ENCODE data around the gene PEF1. TPM values are rescaled to one million over a fixed set of nuclear protein-coding genes. Genes with fewer than 3 reads are reported as not detected.

The PEF1 gene
- total and polyA plus RNA-seq, 2 of the 8 experiments (the other 6 are each of a cell fraction or from before 2014, with no cell fraction given): 35.2 to 69.2 TPM

DNA sequence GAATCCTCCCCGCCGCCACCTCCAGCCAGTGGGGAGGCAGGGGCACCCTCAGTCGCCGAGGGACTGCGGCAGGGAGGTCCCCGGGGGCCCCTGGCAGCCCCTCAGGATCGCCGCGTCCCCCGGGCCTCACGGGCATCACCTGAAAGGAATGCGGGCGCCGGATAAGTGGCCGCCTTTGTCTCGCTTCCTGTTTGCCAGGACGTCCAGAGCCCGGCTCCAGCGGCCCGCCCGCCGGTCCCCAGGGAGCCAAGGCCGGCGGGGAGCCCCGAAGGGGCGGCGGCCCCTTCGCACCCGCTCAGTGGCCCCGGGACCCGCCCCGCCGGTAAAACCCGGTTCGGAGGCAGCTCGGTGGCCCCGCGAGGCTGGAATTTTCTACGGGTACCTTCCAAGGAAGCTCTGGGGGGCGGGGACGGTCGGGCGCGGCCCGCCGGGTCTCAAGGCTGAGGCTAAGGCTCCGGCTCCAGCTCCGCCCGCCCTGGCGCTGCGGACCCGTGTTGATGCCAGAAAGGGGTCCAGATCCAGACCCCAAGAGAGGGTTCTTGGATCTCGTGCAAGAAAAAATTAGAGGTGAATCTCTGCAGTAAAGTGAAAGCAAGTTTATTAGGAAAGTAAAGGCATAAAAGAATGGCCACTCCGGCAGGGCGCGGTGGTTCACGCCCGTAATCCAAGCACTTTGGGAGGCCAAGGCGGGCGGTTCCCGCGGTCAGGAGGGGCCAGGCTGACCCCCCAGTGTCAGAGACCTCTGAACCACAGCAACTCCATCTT is 55.7 kb downstream of the PEF1 start:
- Histone ChIP-seq H2AK5ac (ENCODE audit: low read depth, low read length) (no peak overlapping the region), H3K27ac (ENCODE audit: low read depth, low read length) (no peak overlapping the region), H4K8ac (ENCODE audit: extremely low read depth, insufficient read depth, low read length) (peak overlapping the region; percentile 88), H2BK120ac (replicated peaks; ENCODE audit: low read depth, low read length) (no peak overlapping the region), H2AFZ (ENCODE audit: low read length) (no peak overlapping the region), H2BK20ac (ENCODE audit: low read length) (no peak overlapping the region), H3K14ac (ENCODE audit: insufficient read length) (no peak overlapping the region), H4K5ac (ENCODE audit: insufficient read length, low read depth, low read length) (no peak overlapping the region), H3K18ac (ENCODE audit: extremely low read depth, low read length) (peak overlapping the region; percentile 71), H3K79me2 (ENCODE audit: control insufficient read depth in 1 of 2, insufficient read depth in 2 of 2, low read length in 2 of 2) (no peaks in the 10 kb centered on the region), H3K23ac (ENCODE audit: insufficient read length) (no peak overlapping the region), H3K9ac (replicated peaks in 1 of 4; ENCODE audit: extremely low read depth in 1 of 4, low read depth in 3 of 4, low read length in 3 of 4) (no peak overlapping the region), H3K79me1 (ENCODE audit: low read depth, low read length) (no peaks in the 10 kb centered on the region), H3K4me2 (ENCODE audit: insufficient read depth in 1 of 2, low read depth in 2 of 2, low read length in 2 of 2) (peak overlapping the region; percentile 52 to 60; a peak in 3 of 4 replicates), H2BK12ac (ENCODE audit: low read depth, low read length) (no peak overlapping the region), H2BK5ac (ENCODE audit: low read depth, low read length) (no peak overlapping the region), H3K9me3 (ENCODE audit: insufficient read depth in 2 of 2, low read depth in 1 of 2, low read length in 1 of 2) (no peaks in the 10 kb centered on the region), H3K4me1 (replicated peaks in 1 of 4; ENCODE audit: control insufficient read depth in 3 of 4, insufficient read depth in 4 of 4, low read length in 3 of 4) (peaks cover 2 to 9% (median 8%) of the 10 kb centered on the region in 4 experiments), H4K20me1 (replicated peaks in 1 of 2; ENCODE audit: control insufficient read depth in 1 of 2, insufficient read depth in 2 of 2, low read length in 2 of 2) (no peaks in the 10 kb centered on the region), H3K27me3 (replicated peaks in 1 of 4; ENCODE audit: control insufficient read depth in 3 of 4, extremely low read depth in 1 of 4, insufficient read depth in 3 of 4, low read length in 3 of 4) (peaks cover 0 to 12% (median 5%) of the 10 kb centered on the region in 4 experiments; a peak in 4 of 7 replicates), H2BK15ac (ENCODE audit: low read length) (no peak overlapping the region), H4K91ac (replicated peaks; ENCODE audit: insufficient read length, low read length) (peak overlapping the region; percentile 8), H3K23me2 (ENCODE audit: low read depth, low read length) (no peaks in the 10 kb centered on the region; the same call in 1 of the 2 replicates), H3K56ac (replicated peaks; ENCODE audit: insufficient read length, low read depth, low read length) (no peak overlapping the region), H3K36me3 (ENCODE audit: control insufficient read depth in 2 of 4, insufficient read depth in 4 of 4, low read length in 3 of 4) (no peaks in the 10 kb centered on the region), H3K4ac (replicated peaks; ENCODE audit: insufficient read length, low read depth, low read length) (no peak overlapping the region), H3K4me3 (ENCODE audit: extremely low read depth in 1 of 4, insufficient read depth in 2 of 4, low read depth in 3 of 4, low read length in 4 of 4) (peak overlapping the region; percentile 31 to 62 (median 36))
- ChIA-PET POLR2A (ENCODE audit: partially characterized antibody) (interaction anchor here (0.8 to 1.4 kb wide), 2 partner anchors 10 to 26 kb away, joined by 3 to 7 read pairs; no protein-coding TSS in a partner anchor), CTCF (ENCODE audit: partially characterized antibody) (interaction anchor here (0.9 to 4.2 kb wide), 8 partner anchors 8 to 50 kb away, joined by 3 to 43 read pairs (median 3); no protein-coding TSS in a partner anchor)
- TF ChIP-seq PHF8 (conservative IDR thresholded peaks at IDR 0.05; ENCODE audit: low read depth, low read length) (peak; percentile 56; the same call in 1 of the 2 replicates), KDM1A (IDR thresholded peaks at IDR 0.05; ENCODE audit: borderline replicate concordance, low read length) (no peak), EGR1 (IDR thresholded peaks at IDR 0.05; ENCODE audit: borderline replicate concordance, low read depth, low read length) (no peak), CTBP2 (IDR thresholded peaks at IDR 0.05; ENCODE audit: borderline replicate concordance, insufficient read depth, insufficient read length, low read length) (peak; percentile 31), HDAC2 (IDR thresholded peaks at IDR 0.05; ENCODE audit: borderline replicate concordance in 1 of 2, low read depth in 2 of 2, low read length in 2 of 2) (no peak)
- DNase-seq (ENCODE audit: low read depth in 1 of 2, low spot score in 2 of 2): peak in 1 of 2 experiments; percentile 80
- 25% methylated on average over 35 of the region's 62 CpGs; no CpG with 5 or more reads in 1 of the 2 experiments for WGBS, 2 experiments (ENCODE audit: extremely low coverage in 1 of 2, insufficient coverage in 1 of 2, insufficient read length in 1 of 2, insufficient replicate concordance in 2 of 2, low coverage in 1 of 2, low lambda C conversion rate in 2 of 2, missing lambda C conversion rate in 1 of 2)
- FAIRE-seq: no peak
